Liver (tissue), 9 donors: Measurements from ENCODE around the gene MS4A1. TPM values are rescaled to one million over a fixed set of nuclear protein-coding genes. Genes with fewer than 3 reads are reported as not detected.

Experiments used
- DNase-seq: peaks from one replicate; pipeline ENCODE4 v3.0.0-alpha.2; 2017; ENCODE audit warnings: low spot score
- H3K27ac ChIP-seq, 2 donors: one replicate each; pipeline ENCODE4 v1.7.0; 2013; ENCODE audit warnings: inconsistent platforms in 2 of 2, low read length in 2 of 2, control low read depth in 1 of 2, low read depth in 1 of 2, mild to moderate bottlenecking in 1 of 2
- H3K27me3 ChIP-seq, 4 donors: one replicate each; pipeline versions ENCODE4 v1.6.1 to v1.7.0; 2013; ENCODE audit warnings: low read length in 3 of 4, inconsistent platforms in 1 of 4, mild to moderate bottlenecking in 1 of 4, moderate library complexity in 1 of 4; ENCODE audit not compliant: control insufficient read depth in 4 of 4, insufficient read depth in 4 of 4
- H3K36me3 ChIP-seq, 4 donors: one replicate each; pipeline versions ENCODE4 v1.6.1 to v1.7.0; 2013; ENCODE audit warnings: low read length in 3 of 4, mild to moderate bottlenecking in 3 of 4, low read depth in 1 of 4, moderate library complexity in 1 of 4; ENCODE audit not compliant: control insufficient read depth in 4 of 4, insufficient read depth in 3 of 4
- H3K4me1 ChIP-seq, 4 donors: one replicate each; pipeline versions ENCODE4 v1.6.1 to v1.7.0; 2013; ENCODE audit warnings: low read length in 3 of 4, mild to moderate bottlenecking in 3 of 4, moderate library complexity in 1 of 4; ENCODE audit not compliant: control insufficient read depth in 4 of 4, insufficient read depth in 4 of 4
- H3K4me3 ChIP-seq, 3 donors: one replicate each; pipeline versions ENCODE4 v1.6.1 to v1.7.0; 2013; ENCODE audit warnings: low read length in 3 of 3, control low read depth in 1 of 3, low read depth in 1 of 3, mild to moderate bottlenecking in 1 of 3
- H3K9ac ChIP-seq, 2 donors: one replicate each; pipeline ENCODE4 v1.7.0; 2013; ENCODE audit warnings: low read length in 2 of 2, mild to moderate bottlenecking in 2 of 2, moderate library complexity in 2 of 2, control low read depth in 1 of 2, low read depth in 1 of 2
- H3K9me3 ChIP-seq, 4 donors: one replicate each; pipeline versions ENCODE4 v1.6.1 to v1.7.0; 2013; ENCODE audit warnings: low read length in 3 of 4; ENCODE audit not compliant: control insufficient read depth in 4 of 4
- ATF3 ChIP-seq: IDR thresholded peaks from 2 replicates; pipeline ENCODE4 v1.6.1; 2016; ENCODE audit warnings: antibody characterized with exemption
- CTCF ChIP-seq: fragments of 150-350 bp; IDR thresholded peaks from 2 replicates; pipeline ENCODE4 v1.5.1; 2017; ENCODE audit warnings: improper control_type of control experiment, low read depth, low read length; ENCODE audit not compliant: missing input control
- EGR1 ChIP-seq, 2 donors: IDR thresholded peaks; 2 replicates each; pipeline ENCODE4 v1.6.1; 2016 to 2018; ENCODE audit warnings: antibody characterized with exemption in 2 of 2, low read depth in 2 of 2
- FOXA1 ChIP-seq: IDR thresholded peaks from 2 replicates; pipeline ENCODE4 v1.6.1; 2016; ENCODE audit warnings: antibody characterized with exemption
- FOXA2 ChIP-seq: IDR thresholded peaks from 2 replicates; pipeline ENCODE4 v1.6.1; 2016; ENCODE audit warnings: antibody characterized with exemption
- GABPA ChIP-seq, 2 donors: IDR thresholded peaks in 1 of 2; conservative IDR thresholded peaks in 1 of 2; 2 replicates each; pipeline ENCODE4 v1.6.1; 2016; ENCODE audit warnings: antibody characterized with exemption in 2 of 2, mild to moderate bottlenecking in 1 of 2, moderate library complexity in 1 of 2
- HNF4A ChIP-seq, 2 donors: conservative IDR thresholded peaks; 2 replicates each; pipeline ENCODE4 v1.6.1; 2016; ENCODE audit warnings: antibody characterized with exemption in 2 of 2, mild to moderate bottlenecking in 2 of 2
- HNF4G ChIP-seq: IDR thresholded peaks from 2 replicates; pipeline ENCODE4 v1.6.1; 2016; ENCODE audit warnings: antibody characterized with exemption
- JUND ChIP-seq, 2 donors: IDR thresholded peaks; 2 replicates each; pipeline ENCODE4 v1.6.1; 2016; ENCODE audit warnings: antibody characterized with exemption in 2 of 2
- MAX ChIP-seq: IDR thresholded peaks from 2 replicates; pipeline ENCODE4 v1.6.1; 2016; ENCODE audit warnings: antibody characterized with exemption
- NR2F2 ChIP-seq: IDR thresholded peaks from 2 replicates; pipeline ENCODE4 v1.6.1; 2016; ENCODE audit warnings: antibody characterized with exemption
- RAD21 ChIP-seq, 2 donors: IDR thresholded peaks; 2 replicates each; pipeline ENCODE4 v1.6.1; 2016; ENCODE audit warnings: antibody characterized with exemption in 2 of 2, mild to moderate bottlenecking in 2 of 2
- REST ChIP-seq: IDR thresholded peaks from 2 replicates; pipeline ENCODE4 v1.6.1; 2016; ENCODE audit warnings: antibody characterized with exemption, mild to moderate bottlenecking
- RXRA ChIP-seq, 2 donors: IDR thresholded peaks; 2 replicates each; pipeline ENCODE4 v1.6.1; 2017 to 2018; ENCODE audit warnings: antibody characterized with exemption in 2 of 2, mild to moderate bottlenecking in 1 of 2
- SP1 ChIP-seq: IDR thresholded peaks from 2 replicates; pipeline ENCODE4 v1.6.1; 2018; ENCODE audit warnings: antibody characterized with exemption, mild to moderate bottlenecking
- TAF1 ChIP-seq: conservative IDR thresholded peaks from 2 replicates; pipeline ENCODE4 v1.6.1; 2016; ENCODE audit warnings: antibody characterized with exemption, mild to moderate bottlenecking
- YY1 ChIP-seq: IDR thresholded peaks from 2 replicates; pipeline ENCODE4 v1.6.1; 2016; ENCODE audit warnings: antibody characterized with exemption, mild to moderate bottlenecking
- ZBTB33 ChIP-seq: IDR thresholded peaks from 2 replicates; pipeline ENCODE4 v1.6.1; 2016; ENCODE audit warnings: antibody characterized with exemption
- WGBS: extraction: QIAGEN DNeasy Blood & Tissue Kit; methylation state at CpG from one replicate; pipeline ENCODE4 v1.1.7; 2013; 5-methylcytosine and 5-hydroxymethylcytosine counted together
- polyA plus RNA-seq, 2 donors: library from polyadenylated mRNA; stranded (reverse) in 1 of 2; unstranded in 1 of 2; fragments of 200-250 nt in 1 of 2; fragments of >200 nt in 1 of 2; fragmentation: Nextera tagmentation in 1 of 2; extraction: Ambion mirVana in 1 of 2; gene quantifications; one replicate each; pipeline versions ENCODE4 v1.2.1 to v1.2.3, GENCODE V29; 2013 to 2015
- total RNA-seq, 2 donors: library from RNA; depleted of rRNA; stranded (reverse); fragments of >200 nt; gene quantifications; one replicate each; pipeline ENCODE4 v1.2.3, GENCODE V29; 2014
- donor health status: healthy.
- donor health status: healthy.
- donor health status: healthy.
- donor health status: healthy.
- donor health status: healthy.

MS4A1 gene
- total and polyA plus RNA-seq, 4 donors, result 0.12 to 3.3 (median 1.2) TPM

- no peak overlapping the region for H3K4me3 ChIP-seq
- 20% methylated on average over 2 of the region's 2 CpGs for WGBS
- no peaks in the 10 kb centered on the region for H3K4me1 ChIP-seq
- no peak overlapping the region for H3K27ac ChIP-seq
- peaks cover 0 to 2% (median 0%) of the 10 kb centered on the region in 4 donors for H3K27me3 ChIP-seq
- peaks cover 0 to 11% (median 3%) of the 10 kb centered on the region in 4 donors for H3K9me3 ChIP-seq
- TF ChIP-seq YY1 (no peak), GABPA (IDR thresholded peaks at IDR 0.05 in 1 of 2, conservative IDR thresholded peaks at IDR 0.05 in 1 of 2) (no peak), SP1 (no peak), RAD21 (IDR thresholded peaks at IDR 0.05) (no peak), CTCF (no peak), TAF1 (no peak), HNF4G (no peak), FOXA2 (no peak), ZBTB33 (no peak), HNF4A (conservative IDR thresholded peaks at IDR 0.05) (no peak), MAX (no peak), NR2F2 (no peak), FOXA1 (no peak), ATF3 (no peak), EGR1 (IDR thresholded peaks at IDR 0.05; ENCODE audit: low read depth in 2 of 2) (no peak), REST (no peak), RXRA (IDR thresholded peaks at IDR 0.05) (no peak), JUND (IDR thresholded peaks at IDR 0.05) (no peak)
- H3K36me3 ChIP-seq, result no peaks in the 10 kb centered on the region
- H3K9ac ChIP-seq, result no peak overlapping the region
- no peak for DNase-seq
Observed at GRCh38 chr11:60420015-60420414, 35.6 kb upstream of the MS4A1 start.
